K562 (cell line): ENCODE measurements around the gene PCOLCE2. TPM values are rescaled to one million over a fixed set of nuclear protein-coding genes. Genes with fewer than 3 reads are reported as not detected.

Experiments
- ATAC-seq: fragments of 200-7000 bp; cut with Tn5 transposase; 3 replicates; pipeline ENCODE4 v1.9.1; 2020; ENCODE audit warnings: moderate library complexity
- BruUV-seq: library from RNA; stranded (reverse); fragments of 400-500 nt; replicated peaks from 2 replicates; lab custom pipeline; 2021; lab: Mats Ljungman, UMichigan
- CTCF ChIA-PET: fragments of 300-600 bp; formaldehyde crosslinking; extraction: SDS; loops from one replicate; lab custom pipeline; 2021; ENCODE audit warnings: low intra/inter-chr PET ratio; lab: Yijun Ruan, JAX
- POLR2A ChIA-PET: fragments of 300-600, 350-650 bp; sonication (Branson Sonifier 250); formaldehyde crosslinking; extraction: SDS; loops from one replicate; lab custom pipeline; 2021; ENCODE audit warnings: antibody characterized with exemption, inconsistent platforms; lab: Yijun Ruan, JAX
- DNase-seq, 4 experiments: peaks; one replicate each; pipeline versions ENCODE4 v3.0.0 to v3.0.0-alpha.2; 2011 to 2018; ENCODE audit warnings: low spot score in 3 of 4, mixed read lengths in 3 of 4; ENCODE audit errors: extremely low read depth in 1 of 4
- FAIRE-seq: peaks from 2 replicates; lab custom pipeline; 2011; peaks lifted over from hg19 to GRCh38; lab: Jason Lieb, UNC
- H2AFZ ChIP-seq: 2 replicates; pipeline ENCODE4 v1.6.0; 2011; ENCODE audit warnings: low read depth, low read length, control low read depth, inconsistent platforms
- H3K27ac ChIP-seq: fragments of 200-600 bp; 3 replicates; pipeline ENCODE4 v1.8.0; 2011; ENCODE audit warnings: low read depth, mild to moderate bottlenecking, control low read depth, inconsistent platforms, low read length, moderate library complexity, mixed read lengths; ENCODE audit errors: extremely low read depth
- H3K27me3 ChIP-seq, 2 experiments: fragments of 300-600 bp in 1 of 2; 2 replicates in 1 of 2; 3 replicates in 1 of 2; pipeline versions ENCODE4 v1.6.0 to v1.8.0; 2011; ENCODE audit warnings: inconsistent platforms in 2 of 2, low read length in 2 of 2, mild to moderate bottlenecking in 1 of 2, mixed read lengths in 1 of 2, moderate library complexity in 1 of 2; ENCODE audit not compliant: control insufficient read depth in 2 of 2, insufficient read depth in 2 of 2
- H3K36me3 ChIP-seq: fragments of 300-600 bp; 3 replicates; pipeline ENCODE4 v1.8.0; 2011; ENCODE audit warnings: mild to moderate bottlenecking, low read length, inconsistent platforms; ENCODE audit not compliant: control insufficient read depth, insufficient read depth
- H3K4me1 ChIP-seq, 2 experiments: fragments of 200-600 bp in 1 of 2; replicated peaks in 1 of 2; 2 replicates in 1 of 2; 3 replicates in 1 of 2; pipeline versions ENCODE4 v1.5.1 to v1.8.0; 2011; ENCODE audit warnings: inconsistent platforms in 2 of 2, low read length in 2 of 2, mild to moderate bottlenecking in 1 of 2, mixed read lengths in 1 of 2, moderate library complexity in 1 of 2; ENCODE audit not compliant: control insufficient read depth in 2 of 2, insufficient read depth in 2 of 2
- H3K4me2 ChIP-seq: 2 replicates; pipeline ENCODE4 v1.6.1; 2011; ENCODE audit warnings: low read length, control low read depth, inconsistent platforms, mixed read lengths; ENCODE audit not compliant: insufficient read depth
- H3K4me3 ChIP-seq: fragments of 200-600 bp; sonication (generic), shearing (Covaris generic); 2 replicates; pipeline ENCODE4 v1.5.1; 2016; ENCODE audit warnings: control low read depth, inconsistent platforms
- H3K79me2 ChIP-seq: fragments of 200-600 bp; 3 replicates; pipeline ENCODE4 v1.8.0; 2011; ENCODE audit warnings: low read length, inconsistent platforms; ENCODE audit not compliant: control insufficient read depth, insufficient read depth
- H3K9ac ChIP-seq, 2 experiments: 2 replicates each; pipeline versions ENCODE4 v1.6.0 to v1.6.1; 2011; ENCODE audit warnings: low read depth in 2 of 2, low read length in 2 of 2, control low read depth in 1 of 2, inconsistent platforms in 1 of 2, mild to moderate bottlenecking in 1 of 2, mixed read lengths in 1 of 2; ENCODE audit not compliant: insufficient read depth in 1 of 2
- H3K9me1 ChIP-seq: one replicate; pipeline ENCODE4 v1.6.0; 2011; ENCODE audit warnings: inconsistent platforms, mild to moderate bottlenecking, low read length, moderate library complexity; ENCODE audit not compliant: control insufficient read depth, insufficient read depth
- H3K9me3 ChIP-seq: replicated peaks from 2 replicates; pipeline ENCODE4 v1.5.1; 2011; ENCODE audit warnings: low read depth, low read length, inconsistent platforms; ENCODE audit not compliant: control insufficient read depth, insufficient read depth
- H4K20me1 ChIP-seq: replicated peaks from 2 replicates; pipeline ENCODE4 v1.6.1; 2011; ENCODE audit warnings: low read length, inconsistent platforms, mixed read lengths; ENCODE audit not compliant: control insufficient read depth, insufficient read depth
- CBX3 ChIP-seq, 2 experiments: IDR thresholded peaks; 1 replicate in 1 of 2; 2 replicates in 1 of 2; pipeline ENCODE4 v1.6.1; 2012; ENCODE audit warnings: inconsistent platforms in 2 of 2, low read length in 2 of 2, borderline replicate concordance in 1 of 2, control low read depth in 1 of 2
- FOXK1 ChIP-seq: sonication (generic); formaldehyde crosslinking; IDR thresholded peaks from 2 replicates; pipeline ENCODE4 v1.8.0; 2022; ENCODE audit warnings: missing genetic modification reagents, mild to moderate bottlenecking, borderline replicate concordance
- FOXM1 ChIP-seq, 2 experiments: fragments of 450-650 bp in 1 of 2; sonication (generic) in 1 of 2; formaldehyde crosslinking in 1 of 2; IDR thresholded peaks; 2 replicates each; pipeline versions ENCODE4 v1.6.1 to v1.9.0; 2017 to 2022; ENCODE audit warnings: low read depth in 2 of 2, mild to moderate bottlenecking in 2 of 2, missing genetic modification reagents in 1 of 2, moderate library complexity in 1 of 2
- HNRNPL ChIP-seq: fragments of 200-400 bp; formaldehyde crosslinking; IDR thresholded peaks from 2 replicates; pipeline ENCODE4 v1.6.1; 2017; ENCODE audit warnings: low read depth, mild to moderate bottlenecking, low read length
- SP1 ChIP-seq: sonication (generic); formaldehyde crosslinking; IDR thresholded peaks from 2 replicates; pipeline ENCODE4 v1.8.1; 2022; ENCODE audit warnings: mild to moderate bottlenecking, missing genetic modification reagents
- ZBTB11 ChIP-seq, 3 experiments: fragments of 200-800 bp in 1 of 3; fragments of 250-450 bp in 1 of 3; fragments of 450-650 bp in 1 of 3; sonication (Bioruptor Pico) in 1 of 3; sonication (Bioruptor generic) in 1 of 3; formaldehyde crosslinking in 1 of 3; IDR thresholded peaks; 2 replicates each; pipeline versions ENCODE4 v1.6.1 to v1.8.0; 2016 to 2022; ENCODE audit warnings: mild to moderate bottlenecking in 2 of 3, missing genetic modification characterization in 2 of 3, missing compliant biosample characterization in 1 of 3, moderate library complexity in 1 of 3
- ZC3H4 ChIP-seq: sonication (generic); formaldehyde crosslinking; IDR thresholded peaks from 2 replicates; pipeline ENCODE4 v1.9.0; 2021; ENCODE audit warnings: missing genetic modification reagents, borderline replicate concordance
- WGBS: fragments of 100-300 bp; shearing (Covaris generic); methylation state at CpG from one replicate; pipeline ENCODE4 v1.1.6; 2016; ENCODE audit warnings: low coverage, mixed read lengths; ENCODE audit not compliant: insufficient coverage; ENCODE audit errors: missing lambda C conversion rate; 5-methylcytosine and 5-hydroxymethylcytosine counted together
- in situ Hi-C: fragments of 300-500 bp; cut with MboI; formaldehyde crosslinking; loops from 4 replicates; pipeline ENCODE4 v1.15.0; 2018; ENCODE audit warnings: inconsistent platforms, mixed read lengths
- intact Hi-C: fragments of 100-400 bp; cut with micrococcal nuclease; formaldehyde crosslinking; loops from 2 replicates; pipeline ENCODE4 v1.14.2; 2022
- polyA plus RNA-seq, 8 experiments: library from polyadenylated mRNA; depleted of rRNA in 4 of 8; stranded (reverse) in 5 of 8; unstranded in 3 of 8; fragments of >200 nt; fragmentation: Nextera tagmentation in 2 of 8; fragmentation: Illumina TruSeq in 1 of 8; extraction: Ambion mirVana in 2 of 8; extraction: Trizol in 1 of 8; gene quantifications; 2 replicates each; pipeline versions ENCODE4 v1.2.1 to v1.2.3, GENCODE V29; 2011 to 2014; ENCODE audit warnings: inconsistent platforms in 1 of 8, missing spikeins in 1 of 8
- total RNA-seq, 7 experiments: library from RNA; depleted of rRNA in 6 of 7; stranded (reverse); fragments of >200 nt in 6 of 7; fragmentation: Illumina TruSeq in 2 of 7; extraction: Trizol in 2 of 7; gene quantifications; 2 replicates each; pipeline versions ENCODE4 v1.2.1 to v1.2.3, GENCODE V29; 2011 to 2021; ENCODE audit warnings: low replicate concordance in 1 of 7

PCOLCE2 gene
- total and polyA plus RNA-seq, 9 of the 15 experiments (the other 6 are each of a cell fraction or from before 2014, with no cell fraction given): 0.18 to 1.2 (median 0.65) TPM

- TF ChIP-seq ZBTB11 (CRISPR knock-in tag; IDR thresholded peaks at IDR 0.05) (no peak), HNRNPL (no peak)
Measured at GRCh38 chr3:142935963-142936362, 47.1 kb upstream of the PCOLCE2 start (continued).

GRCh38 chr3:142934887-142935269, 46.0 kb upstream of the PCOLCE2 start:
- 31% methylated on average over 3 of the region's 3 CpGs for WGBS
- intact Hi-C loops: no loop called here
- FAIRE-seq (no peak), ATAC-seq (no peak), DNase-seq (no peak)
- no peak overlapping the region for H2AFZ ChIP-seq
- H3K4me2 ChIP-seq: no peak overlapping the region
- no TSS peak for BruUV-seq
- no peaks in the 10 kb centered on the region for H4K20me1 ChIP-seq
- ChIA-PET POLR2A (no interaction called here), CTCF (no interaction called here)
- TF ChIP-seq CBX3 (IDR thresholded peaks at IDR 0.05; ENCODE audit: borderline replicate concordance in 1 of 2, low read length in 2 of 2) (peak in 1 of 2 experiments; percentile 76; a peak in 1 of 3 replicates), FOXK1 (CRISPR knock-in tag) (no peak), SP1 (CRISPR knock-in tag) (no peak), FOXM1 (IDR thresholded peaks at IDR 0.05; ENCODE audit: low read depth) (no peak), FOXM1 (CRISPR knock-in tag; IDR thresholded peaks at IDR 0.05; ENCODE audit: low read depth) (no peak), ZC3H4 (CRISPR knock-in tag) (no peak)
- H3K79me2 ChIP-seq: no peaks in the 10 kb centered on the region
- no peak overlapping the region for H3K4me3 ChIP-seq
- H3K9me1 ChIP-seq: no peaks in the 10 kb centered on the region
- H3K9me3 ChIP-seq: peaks cover 5% of the 10 kb centered on the region
- H3K36me3 ChIP-seq: no peaks in the 10 kb centered on the region
- H3K27ac ChIP-seq: no peak overlapping the region
- H3K4me1 ChIP-seq: peaks cover 0 to 5% of the 10 kb centered on the region in 2 experiments; a peak in 3 of 5 replicates
- no peak overlapping the region for H3K9ac ChIP-seq
- H3K27me3 ChIP-seq: no peaks in the 10 kb centered on the region
- in situ Hi-C loops: loop anchor here (5.0 kb wide), 1 partner anchor 47 kb away; no protein-coding TSS in a partner anchor
